HCT116 (cell line): ENCODE measurements around the gene FMNL1. TPM values are rescaled to one million over a fixed set of nuclear protein-coding genes. Genes with fewer than 3 reads are reported as not detected.

ENCODE experiments used
- ATAC-seq: fragments of 200-7000 bp; cut with Tn5 transposase; 2 replicates; pipeline ENCODE4 v1.9.1; 2020; ENCODE audit warnings: mild to moderate bottlenecking, moderate library complexity
- BruUV-seq: library from RNA; stranded (reverse); fragments of 400-500 nt; replicated peaks from 2 replicates; lab custom pipeline; 2021; lab: Mats Ljungman, UMichigan
- CTCF ChIA-PET: fragments of 300-600 bp; sonication (Branson Sonifier 250); formaldehyde crosslinking; loops from one replicate; lab custom pipeline; 2021; ENCODE audit warnings: antibody characterized with exemption; lab: Charles Lee
- POLR2A ChIA-PET: fragments of 300-600, 350-600 bp; sonication (Branson Sonifier 250); formaldehyde crosslinking; loops from one replicate; lab custom pipeline; 2021; ENCODE audit warnings: antibody characterized with exemption; lab: Charles Lee
- RAD21 ChIA-PET, 2 experiments: fragments of 300-600 bp; sonication (Branson Sonifier 250); formaldehyde crosslinking; loops; one replicate each; lab custom pipeline; 2023; ENCODE audit warnings: low total read pairs in 2 of 2; ENCODE audit not compliant: uncharacterized antibody in 2 of 2, unreplicated experiment in 2 of 2, low non-redundant PET in 1 of 2; lab: Charles Lee
- DNase-seq: peaks from one replicate; pipeline ENCODE4 v3.0.0-alpha.2; 2010; ENCODE audit warnings: low read depth, low spot score
- H2AFZ ChIP-seq: fragments of 200-600 bp; shearing (Covaris generic), sonication (generic); 2 replicates; pipeline ENCODE4 v1.6.1; 2017; ENCODE audit warnings: low read depth, mixed run types, mixed read lengths, antibody characterized with exemption, low read length; ENCODE audit not compliant: poor library complexity, severe bottlenecking
- H3K27ac ChIP-seq: 2 replicates; pipeline ENCODE4 v1.5.1; 2012; ENCODE audit warnings: low read depth, low read length
- H3K27me3 ChIP-seq: fragments of 200-600 bp; sonication (generic); 2 replicates; pipeline ENCODE4 v1.6.1; 2016; ENCODE audit warnings: mixed run types, low read length, mixed read lengths; ENCODE audit not compliant: insufficient read depth
- H3K36me3 ChIP-seq, 2 experiments: fragments of 200-500 bp in 1 of 2; fragments of 200-600 bp in 1 of 2; sonication (Bioruptor generic) in 1 of 2; sonication (generic) in 1 of 2; 2 replicates each; pipeline versions ENCODE4 v1.5.1 to v1.6.1; 2014 to 2016; ENCODE audit warnings: low read length in 2 of 2, inconsistent platforms in 1 of 2, mixed read lengths in 1 of 2, mixed run types in 1 of 2; ENCODE audit not compliant: insufficient read depth in 2 of 2, control insufficient read depth in 1 of 2
- H3K4me1 ChIP-seq, 2 experiments: fragments of 200-600 bp in 1 of 2; sonication (generic) in 1 of 2; 2 replicates each; pipeline versions ENCODE4 v1.5.1 to v1.6.1; 2012 to 2017; ENCODE audit warnings: low read length in 2 of 2, inconsistent platforms in 1 of 2, mild to moderate bottlenecking in 1 of 2, mixed read lengths in 1 of 2, mixed run types in 1 of 2, moderate library complexity in 1 of 2; ENCODE audit not compliant: insufficient read depth in 2 of 2, control insufficient read depth in 1 of 2
- H3K4me2 ChIP-seq: fragments of 200-600 bp; sonication (generic); 2 replicates; pipeline ENCODE4 v1.6.1; 2017; ENCODE audit warnings: mixed run types, low read length, mixed read lengths
- H3K4me3 ChIP-seq, 2 experiments: fragments of 200-600 bp in 1 of 2; sonication (generic) in 1 of 2; replicated peaks in 1 of 2; 2 replicates each; pipeline ENCODE4 v1.5.1; 2011 to 2016; ENCODE audit warnings: low read length in 2 of 2, control low read depth in 1 of 2, low read depth in 1 of 2, mild to moderate bottlenecking in 1 of 2, mixed read lengths in 1 of 2, mixed run types in 1 of 2
- H3K79me2 ChIP-seq: fragments of 200-600 bp; sonication (generic); 2 replicates; pipeline ENCODE4 v1.6.1; 2017; ENCODE audit warnings: mild to moderate bottlenecking, mixed run types, low read length, moderate library complexity, mixed read lengths; ENCODE audit not compliant: insufficient read depth
- H3K9ac ChIP-seq: fragments of 200-600 bp; sonication (generic); 2 replicates; pipeline ENCODE4 v1.6.1; 2016; ENCODE audit warnings: low read length, mixed read lengths
- H3K9me2 ChIP-seq: fragments of 200-600 bp; sonication (generic), shearing (Covaris generic); 2 replicates; pipeline ENCODE4 v1.6.1; 2017; ENCODE audit warnings: mixed run types, mild to moderate bottlenecking, moderate library complexity; ENCODE audit not compliant: insufficient read depth
- H3K9me3 ChIP-seq, 2 experiments: fragments of 200-500 bp in 1 of 2; fragments of 200-600 bp in 1 of 2; sonication (Bioruptor generic) in 1 of 2; sonication (generic) in 1 of 2; 2 replicates each; pipeline ENCODE4 v1.6.1; 2014 to 2017; ENCODE audit warnings: low read length in 2 of 2, mixed read lengths in 2 of 2, inconsistent platforms in 1 of 2, low read depth in 1 of 2, mild to moderate bottlenecking in 1 of 2, mixed run types in 1 of 2, moderate library complexity in 1 of 2; ENCODE audit not compliant: control insufficient read depth in 1 of 2, insufficient read depth in 1 of 2
- H4K20me1 ChIP-seq: fragments of 200-600 bp; sonication (generic), shearing (Covaris generic); 2 replicates; pipeline ENCODE4 v1.6.1; 2017; ENCODE audit warnings: mixed run types, mild to moderate bottlenecking, moderate library complexity; ENCODE audit not compliant: insufficient read depth
- FOSL1 ChIP-seq: IDR thresholded peaks from 2 replicates; pipeline ENCODE4 v1.6.1; 2012; ENCODE audit warnings: low read depth
- JUND ChIP-seq: IDR thresholded peaks from 2 replicates; pipeline ENCODE4 v1.6.1; 2012
- intact Hi-C: fragments of 100-400 bp; cut with micrococcal nuclease; formaldehyde crosslinking; loops from 2 replicates; pipeline ENCODE4 v1.10.0; 2022
- total RNA-seq: library from RNA; stranded (reverse); gene quantifications from one replicate; pipeline ENCODE4 v1.2.1, GENCODE V29; 2021; ENCODE audit not compliant: unreplicated experiment
- TF ChIP-seq, protein P1 (sequence below), 3 experiments: fragments of 200-600 bp in 1 of 3; sonication (generic) in 1 of 3; IDR thresholded peaks in 2 of 3; conservative IDR thresholded peaks in 1 of 3; 2 replicates each; pipeline ENCODE4 v1.5.1; 2012 to 2017; ENCODE audit warnings: low read depth in 2 of 3, low read length in 2 of 3, antibody characterized with exemption in 1 of 3, borderline replicate concordance in 1 of 3, control low read depth in 1 of 3, mild to moderate bottlenecking in 1 of 3, mixed read lengths in 1 of 3, mixed run types in 1 of 3, moderate library complexity in 1 of 3; ENCODE audit not compliant: insufficient read depth in 1 of 3
- TF ChIP-seq, protein P2 (sequence below): IDR thresholded peaks from 2 replicates; pipeline ENCODE4 v1.6.1; 2011; ENCODE audit warnings: mild to moderate bottlenecking, low read length, moderate library complexity; ENCODE audit not compliant: insufficient replicate concordance; ENCODE audit errors: extremely low read depth

The FMNL1 gene
- total RNA-seq, 1 experiment from 2014 or later, result 8.2 TPM

DNA sequence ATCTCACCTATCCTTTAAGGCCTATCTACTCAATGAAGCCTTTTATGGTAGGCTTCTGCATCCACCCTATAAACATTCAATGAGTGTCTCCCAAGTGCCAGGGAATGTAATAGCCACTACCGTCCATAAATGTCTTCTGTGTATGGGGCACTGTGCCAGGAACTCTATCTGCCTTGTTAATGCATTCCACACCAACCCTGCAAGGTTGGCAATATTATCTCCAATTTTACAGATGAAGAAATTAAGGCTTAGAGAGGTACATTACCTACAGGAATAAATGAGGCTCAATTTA lies 75.1 kb downstream of the FMNL1 start:
- H3K79me2 ChIP-seq, result peaks cover 99% of the 10 kb centered on the region
- H4K20me1 ChIP-seq, result peaks cover 20% of the 10 kb centered on the region; the same call in 1 of the 2 replicates
- H3K9ac ChIP-seq, result no peak overlapping the region
- H3K4me3 ChIP-seq, result no peak overlapping the region
- POLR2A ChIA-PET, result no interaction called here
- TF ChIP-seq, protein P1, sequence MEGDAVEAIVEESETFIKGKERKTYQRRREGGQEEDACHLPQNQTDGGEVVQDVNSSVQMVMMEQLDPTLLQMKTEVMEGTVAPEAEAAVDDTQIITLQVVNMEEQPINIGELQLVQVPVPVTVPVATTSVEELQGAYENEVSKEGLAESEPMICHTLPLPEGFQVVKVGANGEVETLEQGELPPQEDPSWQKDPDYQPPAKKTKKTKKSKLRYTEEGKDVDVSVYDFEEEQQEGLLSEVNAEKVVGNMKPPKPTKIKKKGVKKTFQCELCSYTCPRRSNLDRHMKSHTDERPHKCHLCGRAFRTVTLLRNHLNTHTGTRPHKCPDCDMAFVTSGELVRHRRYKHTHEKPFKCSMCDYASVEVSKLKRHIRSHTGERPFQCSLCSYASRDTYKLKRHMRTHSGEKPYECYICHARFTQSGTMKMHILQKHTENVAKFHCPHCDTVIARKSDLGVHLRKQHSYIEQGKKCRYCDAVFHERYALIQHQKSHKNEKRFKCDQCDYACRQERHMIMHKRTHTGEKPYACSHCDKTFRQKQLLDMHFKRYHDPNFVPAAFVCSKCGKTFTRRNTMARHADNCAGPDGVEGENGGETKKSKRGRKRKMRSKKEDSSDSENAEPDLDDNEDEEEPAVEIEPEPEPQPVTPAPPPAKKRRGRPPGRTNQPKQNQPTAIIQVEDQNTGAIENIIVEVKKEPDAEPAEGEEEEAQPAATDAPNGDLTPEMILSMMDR (IDR thresholded peaks at IDR 0.05 in 2 of 3, conservative IDR thresholded peaks at IDR 0.05 in 1 of 3; ENCODE audit: borderline replicate concordance in 1 of 3, insufficient read depth in 1 of 3, low read depth in 2 of 3, low read length in 2 of 3), result no peak
- TF ChIP-seq, protein P2, sequence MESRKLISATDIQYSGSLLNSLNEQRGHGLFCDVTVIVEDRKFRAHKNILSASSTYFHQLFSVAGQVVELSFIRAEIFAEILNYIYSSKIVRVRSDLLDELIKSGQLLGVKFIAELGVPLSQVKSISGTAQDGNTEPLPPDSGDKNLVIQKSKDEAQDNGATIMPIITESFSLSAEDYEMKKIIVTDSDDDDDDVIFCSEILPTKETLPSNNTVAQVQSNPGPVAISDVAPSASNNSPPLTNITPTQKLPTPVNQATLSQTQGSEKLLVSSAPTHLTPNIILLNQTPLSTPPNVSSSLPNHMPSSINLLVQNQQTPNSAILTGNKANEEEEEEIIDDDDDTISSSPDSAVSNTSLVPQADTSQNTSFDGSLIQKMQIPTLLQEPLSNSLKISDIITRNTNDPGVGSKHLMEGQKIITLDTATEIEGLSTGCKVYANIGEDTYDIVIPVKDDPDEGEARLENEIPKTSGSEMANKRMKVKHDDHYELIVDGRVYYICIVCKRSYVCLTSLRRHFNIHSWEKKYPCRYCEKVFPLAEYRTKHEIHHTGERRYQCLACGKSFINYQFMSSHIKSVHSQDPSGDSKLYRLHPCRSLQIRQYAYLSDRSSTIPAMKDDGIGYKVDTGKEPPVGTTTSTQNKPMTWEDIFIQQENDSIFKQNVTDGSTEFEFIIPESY, result no peak
- TF ChIP-seq FOSL1 (no peak), JUND (no peak)
- TF ChIP-seq, all 23 proteins: peak for 0
- ChIA-PET CTCF (interaction anchor here (1.8 kb wide), 1 partner anchor 11 kb away, joined by 4 read pairs; no protein-coding TSS in a partner anchor), RAD21 (no interaction called here)
- H3K4me1 ChIP-seq, result peaks cover 39 to 78% of the 10 kb centered on the region in 2 experiments
- DNase-seq, result no peak
- no peak overlapping the region for H2AFZ ChIP-seq
- intact Hi-C loops, result loop anchor here (1.0 kb wide), 1 partner anchor 10 kb away; no protein-coding TSS in a partner anchor
- no peaks in the 10 kb centered on the region for H3K9me3 ChIP-seq
- H3K9me2 ChIP-seq, result no peaks in the 10 kb centered on the region
- no TSS peak for BruUV-seq
- H3K4me2 ChIP-seq, result peak overlapping the region; percentile 39
- no peak for ATAC-seq
- no peaks in the 10 kb centered on the region for H3K27me3 ChIP-seq
- peak overlapping the region; percentile 32; the same call in 1 of the 2 replicates for H3K27ac ChIP-seq
- peaks cover 0 to 12% of the 10 kb centered on the region in 2 experiments; a peak in 1 of 4 replicates for H3K36me3 ChIP-seq

Other genes with a start within 250 kb of the FMNL1 start
- 31.9 TPM for gene DCAKD, start 170.3 kb upstream of the FMNL1 start, total RNA-seq
- 173 TPM for gene NMT1, start 160.6 kb upstream of the FMNL1 start, total RNA-seq
- gene PLCD3, start 89.4 kb upstream of the FMNL1 start, total RNA-seq, result 197 TPM
- gene ACBD4, start 86.2 kb upstream of the FMNL1 start, total RNA-seq, result 13.6 TPM
- gene HEXIM1, start 73.4 kb upstream of the FMNL1 start, total RNA-seq, result 58.0 TPM
- gene HEXIM2, start 60.0 kb upstream of the FMNL1 start, total RNA-seq, result 13.5 TPM
- 0.15 TPM for gene SPATA32, start 40.2 kb downstream of the FMNL1 start, total RNA-seq
- gene MAP3K14, start 95.1 kb downstream of the FMNL1 start, total RNA-seq, result 16.4 TPM
- gene ARHGAP27, start 211.0 kb downstream of the FMNL1 start, total RNA-seq, result 46.7 TPM